NT2/D1 (cell line): Measurements from ENCODE around the gene LTF.

ENCODE experiments used
- SUZ12 ChIP-seq: IDR thresholded peaks from 2 replicates; pipeline ENCODE4 v1.6.1; 2011; ENCODE audit not compliant: insufficient read length, insufficient read depth; ENCODE audit errors: extremely low read depth
- ZNF274 ChIP-seq: IDR thresholded peaks from 2 replicates; pipeline ENCODE4 v1.6.1; 2011; ENCODE audit warnings: mild to moderate bottlenecking, low read depth, low read length

DNA sequence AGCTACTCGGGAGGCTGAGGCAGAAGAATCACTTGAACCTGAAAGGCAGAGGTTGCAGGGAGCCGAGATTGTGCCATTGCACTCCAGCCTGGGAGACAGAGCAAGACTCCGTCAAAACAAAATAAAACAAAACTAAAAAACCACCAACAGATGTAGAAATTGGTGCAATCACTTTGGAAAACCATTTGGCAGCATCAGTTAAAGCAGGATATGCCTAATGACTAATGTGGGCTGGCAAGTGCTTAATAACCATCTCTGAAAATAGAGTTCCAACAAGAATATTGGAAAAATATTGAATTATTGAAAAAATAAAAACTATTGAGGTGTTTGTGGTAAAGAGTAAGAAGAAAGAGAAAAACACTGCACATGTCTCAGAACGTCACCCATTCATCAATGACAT lies 16.9 kb upstream of the LTF start:
- no peak for TF ChIP-seq SUZ12
- no peak for TF ChIP-seq ZNF274
